Large intestine (tissue), 3 donors: ENCODE data around the gene SUPV3L1. TPM values are rescaled to one million over a fixed set of nuclear protein-coding genes. Genes with fewer than 3 reads are reported as not detected.
"Not testable (repeated sequence)": the region's sequence is repeated elsewhere in the genome, so short reads cannot be mapped to it uniquely, and the experiment has no call there.

Experiments
- DNase-seq, 2 donors: peaks; one replicate each; pipeline versions ENCODE4 v3.0.0 to v3.0.0-alpha.2; 2013
- H3K27ac ChIP-seq: one replicate; pipeline ENCODE4 v1.5.1; 2013; ENCODE audit warnings: low read length
- H3K27me3 ChIP-seq: 2 replicates; pipeline ENCODE4 v1.6.1; 2013; ENCODE audit warnings: low read length; ENCODE audit not compliant: control insufficient read depth, insufficient read depth
- H3K36me3 ChIP-seq: 2 replicates; pipeline ENCODE4 v1.6.1; 2013; ENCODE audit warnings: low read length; ENCODE audit not compliant: control insufficient read depth, insufficient read depth
- H3K4me1 ChIP-seq: one replicate; pipeline ENCODE4 v1.6.1; 2013; ENCODE audit warnings: low read length; ENCODE audit not compliant: control insufficient read depth, insufficient read depth
- H3K4me3 ChIP-seq: one replicate; pipeline ENCODE4 v1.5.1; 2013; ENCODE audit warnings: low read length
- H3K9me3 ChIP-seq: one replicate; pipeline ENCODE4 v1.6.1; 2013; ENCODE audit warnings: mild to moderate bottlenecking, low read depth, low read length, moderate library complexity; ENCODE audit not compliant: control insufficient read depth
- WGBS: methylation state at CpG from one replicate; pipeline ENCODE4 v1.1.5; 2013; ENCODE audit warnings: low lambda C conversion rate; ENCODE audit not compliant: insufficient coverage; 5-methylcytosine and 5-hydroxymethylcytosine counted together
- polyA plus RNA-seq: library from polyadenylated mRNA; unstranded; fragments of 120-200 nt; gene quantifications from one replicate; pipeline ENCODE4 v1.2.1, GENCODE V29; 2013

The SUPV3L1 gene
- polyA plus RNA-seq, 1 donor: 35.5 TPM

DNA sequence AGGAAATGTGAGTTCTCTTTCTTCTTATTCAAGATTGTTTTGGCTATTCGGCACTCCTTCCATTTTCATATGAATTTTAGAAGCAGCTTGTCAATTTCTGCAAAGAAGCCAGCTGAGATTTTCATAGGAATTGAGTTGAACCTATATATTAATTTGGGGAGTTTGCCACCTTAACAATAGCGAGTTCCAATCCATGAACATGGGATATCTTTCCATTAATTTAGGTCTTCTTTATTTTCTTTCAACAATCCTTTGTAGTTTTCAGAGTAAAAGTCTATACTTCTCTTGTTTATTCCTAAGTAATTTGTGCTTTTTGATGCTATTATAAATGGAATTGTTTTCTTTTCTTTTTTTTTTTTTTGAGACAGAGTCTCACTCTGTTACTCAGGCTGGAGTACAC, 71.4 kb downstream of the SUPV3L1 start:
- DNase-seq, H3K27me3 ChIP-seq, H3K4me1 ChIP-seq, H3K27ac ChIP-seq, H3K4me3 ChIP-seq, H3K9me3 ChIP-seq: not testable (repeated sequence)
- 100% methylated on average over 1 of the region's 2 CpGs for WGBS
- peaks cover 68% of the 10 kb centered on the region for H3K36me3 ChIP-seq

- Histone ChIP-seq H3K36me3 (peaks cover 67% of the 10 kb centered on the region), H3K27me3 (no peaks in the 10 kb centered on the region), H3K4me3 (no peak overlapping the region), H3K9me3 (peaks cover 3% of the 10 kb centered on the region), H3K4me1 (no peaks in the 10 kb centered on the region), H3K27ac (no peak overlapping the region)
- no peak for DNase-seq
- no CpG with 5 or more reads among the region's 3 CpGs for WGBS
These were observed 73.1 kb downstream of the SUPV3L1 start for GRCh38 chr10:69253171-69253570.

- H3K4me1 ChIP-seq: no peaks in the 10 kb centered on the region
- DNase-seq: no peak
- no peaks in the 10 kb centered on the region for H3K9me3 ChIP-seq
- H3K27me3 ChIP-seq: no peaks in the 10 kb centered on the region
- H3K4me3 ChIP-seq: no peak overlapping the region
- H3K27ac ChIP-seq: no peak overlapping the region
- WGBS: 76% methylated on average over 5 of the region's 7 CpGs
- peaks cover 60% of the 10 kb centered on the region for H3K36me3 ChIP-seq
These were observed 74.8 kb downstream of the SUPV3L1 start for GRCh38 chr10:69254877-69255276.

Other genes with a start within 250 kb of the SUPV3L1 start
- gene DDX21, start 224.1 kb upstream of the SUPV3L1 start, polyA plus RNA-seq: 50.6 TPM
- 21.8 TPM for gene KIFBP, start 191.4 kb upstream of the SUPV3L1 start, polyA plus RNA-seq
- gene SRGN, start 92.1 kb upstream of the SUPV3L1 start, polyA plus RNA-seq: 34.5 TPM
- 57.7 TPM for gene VPS26A, start 56.1 kb upstream of the SUPV3L1 start, polyA plus RNA-seq
- 91.5 TPM for gene HKDC1, start 40.1 kb downstream of the SUPV3L1 start, polyA plus RNA-seq
- 19.3 TPM for gene HK1, start 98.3 kb downstream of the SUPV3L1 start, polyA plus RNA-seq
- 8.2 TPM for gene TACR2, start 236.7 kb downstream of the SUPV3L1 start, polyA plus RNA-seq